Measurements from ENCODE around the gene NLRP3.

NLRP3 gene

GRCh38 chr1:247440001-247440620 is 24.1 kb downstream of the NLRP3 start:
- H3K9me3 ChIP-seq (ENCODE audit: severe bottlenecking): no peaks in the 10 kb centered on the region
- no peaks in the 10 kb centered on the region for H3K36me3 ChIP-seq
- no peak for DNase-seq
- no peak overlapping the region for H3K4me3 ChIP-seq (ENCODE audit: low read depth, low read length)
- H3K27me3 ChIP-seq (ENCODE audit: insufficient read depth, low read depth, severe bottlenecking): peaks cover 60% of the 10 kb centered on the region
- no peak overlapping the region for H3K27ac ChIP-seq
- no peak for TF ChIP-seq CTCF (IDR thresholded peaks at IDR 0.05; ENCODE audit: low read depth, low read length)

- Histone ChIP-seq H3K27ac (no peak overlapping the region), H3K27me3 (ENCODE audit: insufficient read depth, low read depth, severe bottlenecking) (peaks cover 49% of the 10 kb centered on the region), H3K36me3 (no peaks in the 10 kb centered on the region), H3K9me3 (ENCODE audit: severe bottlenecking) (no peaks in the 10 kb centered on the region), H3K4me3 (ENCODE audit: low read depth, low read length) (no peak overlapping the region)
- no peak for TF ChIP-seq CTCF (IDR thresholded peaks at IDR 0.05; ENCODE audit: low read depth, low read length)
- DNase-seq: no peak
Observed at GRCh38 chr1:247441606-247442005, 25.6 kb downstream of the NLRP3 start.

- TF ChIP-seq CTCF (IDR thresholded peaks at IDR 0.05; ENCODE audit: low read depth, low read length): no peak
Observed at GRCh38 chr1:247442164-247442563, 26.2 kb downstream of the NLRP3 start.

DNA sequence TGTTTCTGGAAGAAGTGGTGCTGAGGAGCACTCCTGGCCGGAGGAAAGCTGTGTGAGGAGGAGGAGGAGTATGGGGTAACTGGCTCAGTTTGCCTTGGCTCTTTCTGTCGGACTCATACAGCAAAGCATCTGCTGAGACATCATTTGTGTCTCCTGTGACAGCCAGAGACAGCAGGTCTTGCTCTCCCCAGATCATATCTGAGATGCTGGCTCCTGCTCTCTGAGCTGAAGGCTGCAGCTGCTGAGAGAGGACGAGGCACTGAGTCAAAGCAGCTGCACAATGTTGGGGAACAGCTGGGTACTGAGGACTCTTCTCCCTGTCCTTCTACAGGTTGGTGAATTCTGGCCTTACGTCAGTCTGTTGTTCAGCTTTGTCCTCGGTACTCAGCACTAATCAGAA is 27.7 kb downstream of the NLRP3 start:
- H3K9me3 ChIP-seq (ENCODE audit: severe bottlenecking): peaks cover 5% of the 10 kb centered on the region
- no peak for DNase-seq
- no peaks in the 10 kb centered on the region for H3K36me3 ChIP-seq
- no peak overlapping the region for H3K27ac ChIP-seq
- no peak for TF ChIP-seq CTCF (IDR thresholded peaks at IDR 0.05; ENCODE audit: low read depth, low read length)
- peaks cover 48% of the 10 kb centered on the region for H3K27me3 ChIP-seq (ENCODE audit: insufficient read depth, low read depth, severe bottlenecking)
- no peak overlapping the region for H3K4me3 ChIP-seq (ENCODE audit: low read depth, low read length)

More at GRCh38 chr1:247442164-247442563, 26.2 kb downstream of the NLRP3 start:
- peaks cover 2% of the 10 kb centered on the region for H3K9me3 ChIP-seq (ENCODE audit: severe bottlenecking)
- no peaks in the 10 kb centered on the region for H3K36me3 ChIP-seq
- no peak overlapping the region for H3K4me3 ChIP-seq (ENCODE audit: low read depth, low read length)
- no peak overlapping the region for H3K27ac ChIP-seq
- peaks cover 48% of the 10 kb centered on the region for H3K27me3 ChIP-seq (ENCODE audit: insufficient read depth, low read depth, severe bottlenecking)
- DNase-seq: no peak

DNA sequence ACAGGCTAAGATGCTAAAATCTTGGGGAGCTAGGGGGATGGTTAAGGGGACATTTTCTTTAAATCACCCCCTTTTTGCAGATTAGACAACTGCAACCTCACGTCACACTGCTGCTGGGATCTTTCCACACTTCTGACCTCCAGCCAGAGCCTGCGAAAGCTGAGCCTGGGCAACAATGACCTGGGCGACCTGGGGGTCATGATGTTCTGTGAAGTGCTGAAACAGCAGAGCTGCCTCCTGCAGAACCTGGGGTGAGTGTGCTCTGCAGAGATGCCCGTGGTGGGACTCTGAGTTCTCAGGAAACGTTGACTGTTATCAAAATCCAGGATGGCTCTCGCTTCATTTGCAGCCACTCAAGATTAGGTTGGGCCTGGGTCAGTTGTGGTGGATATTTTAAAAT is 28.6 kb downstream of the NLRP3 start:
- Histone ChIP-seq H3K27ac (no peak overlapping the region), H3K9me3 (ENCODE audit: severe bottlenecking) (peaks cover 5% of the 10 kb centered on the region), H3K27me3 (ENCODE audit: insufficient read depth, low read depth, severe bottlenecking) (peaks cover 46% of the 10 kb centered on the region), H3K4me3 (ENCODE audit: low read depth, low read length) (no peak overlapping the region), H3K36me3 (no peaks in the 10 kb centered on the region)
- no peak for TF ChIP-seq CTCF (IDR thresholded peaks at IDR 0.05; ENCODE audit: low read depth, low read length)
- no peak for DNase-seq

Data from WERI-Rb-1 (cell line).